T1000 (cell line): ENCODE measurements around the gene PHRF1.
"Not testable (repeated sequence)": the region's sequence is repeated elsewhere in the genome, so short reads cannot be mapped to it uniquely, and the experiment has no call there.

Source experiments
- DNase-seq: peaks from one replicate; lab custom pipeline; 2025; ENCODE audit warnings: mixed read lengths; lab: John Stamatoyannopoulos, UW

The PHRF1 gene

GRCh38 chr11:573146-573759, 3.0 kb upstream of the PHRF1 start:
- DNase-seq: no peak

- DNase-seq: not testable (repeated sequence)
Observed at GRCh38 chr11:574031-574570, 2.2 kb upstream of the PHRF1 start.

- DNase-seq: no peak
Observed at GRCh38 chr11:574632-575312, 1.5 kb upstream of the PHRF1 start.

- DNase-seq: no peak
Observed at GRCh38 chr11:575313-575995, 816 bp upstream of the PHRF1 start.

- DNase-seq: no peak
Observed at GRCh38 chr11:576811-577610, 741 bp downstream of the PHRF1 start.

- no peak for DNase-seq
Observed at GRCh38 chr11:577611-577894, 1.3 kb downstream of the PHRF1 start.

GRCh38 chr11:578276-579035, 2.2 kb downstream of the PHRF1 start:
- DNase-seq: no peak

- DNase-seq: no peak
Observed at GRCh38 chr11:579830-580601, 3.7 kb downstream of the PHRF1 start.

GRCh38 chr11:581342-581741, 5.1 kb downstream of the PHRF1 start:
- no peak for DNase-seq

- DNase-seq: no peak
Observed at GRCh38 chr11:581752-582151, 5.5 kb downstream of the PHRF1 start.

GRCh38 chr11:584287-584686, 8.0 kb downstream of the PHRF1 start:
- DNase-seq: no peak

- no peak for DNase-seq
Observed at GRCh38 chr11:586376-587316, 10.4 kb downstream of the PHRF1 start.

- DNase-seq: no peak
Observed at GRCh38 chr11:587546-587945, 11.3 kb downstream of the PHRF1 start.

- no peak for DNase-seq
Observed at GRCh38 chr11:587978-588380, 11.7 kb downstream of the PHRF1 start.

GRCh38 chr11:589798-590197, 13.5 kb downstream of the PHRF1 start:
- DNase-seq: no peak

GRCh38 chr11:590997-591396, 14.7 kb downstream of the PHRF1 start:
- DNase-seq: no peak

GRCh38 chr11:592501-592900, 16.2 kb downstream of the PHRF1 start:
- DNase-seq: no peak

- no peak for DNase-seq
Observed at GRCh38 chr11:592918-593317, 16.6 kb downstream of the PHRF1 start.

GRCh38 chr11:593347-593746, 17.1 kb downstream of the PHRF1 start:
- DNase-seq: no peak

- no peak for DNase-seq
Observed at GRCh38 chr11:595400-595799, 19.1 kb downstream of the PHRF1 start.
